HG02571 (cell line): ENCODE results near the gene THBD.
"Not testable (repeated sequence)": the region's sequence is repeated elsewhere in the genome, so short reads cannot be mapped to it uniquely, and the experiment has no call there.

Experiments used
- ATAC-seq: cut with Tn5 transposase; IDR thresholded peaks from one replicate; pipeline ENCODE4 v1.9.1; 2021; ENCODE audit warnings: mild to moderate bottlenecking, moderate library complexity; ENCODE audit not compliant: unreplicated experiment

The THBD gene

DNA sequence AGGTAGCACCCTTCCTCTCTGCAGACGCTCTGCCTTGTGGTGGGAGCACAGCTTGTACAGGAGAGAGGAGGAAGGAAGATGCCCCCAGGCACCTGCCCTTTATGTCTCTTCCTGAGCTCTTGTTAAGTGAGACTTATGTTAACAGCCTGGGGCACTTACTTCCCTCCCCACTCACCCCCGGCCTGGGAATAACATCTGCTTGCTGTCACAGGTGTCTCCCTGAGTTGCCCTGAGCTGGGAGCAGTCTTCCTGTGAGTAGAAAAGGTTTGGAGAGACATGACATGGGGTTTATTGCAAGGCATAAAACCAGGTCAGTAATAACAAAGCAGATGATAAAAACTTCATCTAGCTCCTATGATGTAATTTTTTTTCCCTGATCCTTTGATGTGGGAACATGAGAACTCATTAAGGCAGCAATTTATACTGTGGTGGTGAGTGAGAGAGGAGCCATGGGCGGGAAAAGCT is 12.4 kb downstream of the THBD start:
- no peak for ATAC-seq

DNA sequence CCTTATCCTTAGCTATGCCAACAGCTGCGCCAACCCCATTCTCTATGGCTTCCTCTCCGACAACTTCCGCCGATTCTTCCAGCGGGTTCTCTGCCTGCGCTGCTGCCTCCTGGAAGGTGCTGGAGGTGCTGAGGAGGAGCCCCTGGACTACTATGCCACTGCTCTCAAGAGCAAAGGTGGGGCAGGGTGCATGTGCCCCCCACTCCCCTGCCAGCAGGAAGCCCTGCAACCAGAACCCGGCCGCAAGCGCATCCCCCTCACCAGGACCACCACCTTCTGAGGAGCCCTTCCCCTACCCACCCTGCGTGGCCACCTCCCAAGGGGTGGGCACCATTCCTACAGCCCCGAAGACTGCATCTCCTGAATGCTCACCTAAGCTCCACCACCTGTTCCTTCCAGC is 13.1 kb downstream of the THBD start:
- no peak for ATAC-seq

DNA sequence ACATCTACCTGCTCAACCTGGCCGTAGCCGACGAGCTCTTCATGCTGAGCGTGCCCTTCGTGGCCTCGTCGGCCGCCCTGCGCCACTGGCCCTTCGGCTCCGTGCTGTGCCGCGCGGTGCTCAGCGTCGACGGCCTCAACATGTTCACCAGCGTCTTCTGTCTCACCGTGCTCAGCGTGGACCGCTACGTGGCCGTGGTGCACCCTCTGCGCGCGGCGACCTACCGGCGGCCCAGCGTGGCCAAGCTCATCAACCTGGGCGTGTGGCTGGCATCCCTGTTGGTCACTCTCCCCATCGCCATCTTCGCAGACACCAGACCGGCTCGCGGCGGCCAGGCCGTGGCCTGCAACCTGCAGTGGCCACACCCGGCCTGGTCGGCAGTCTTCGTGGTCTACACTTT is 13.7 kb downstream of the THBD start:
- ATAC-seq: no peak

DNA sequence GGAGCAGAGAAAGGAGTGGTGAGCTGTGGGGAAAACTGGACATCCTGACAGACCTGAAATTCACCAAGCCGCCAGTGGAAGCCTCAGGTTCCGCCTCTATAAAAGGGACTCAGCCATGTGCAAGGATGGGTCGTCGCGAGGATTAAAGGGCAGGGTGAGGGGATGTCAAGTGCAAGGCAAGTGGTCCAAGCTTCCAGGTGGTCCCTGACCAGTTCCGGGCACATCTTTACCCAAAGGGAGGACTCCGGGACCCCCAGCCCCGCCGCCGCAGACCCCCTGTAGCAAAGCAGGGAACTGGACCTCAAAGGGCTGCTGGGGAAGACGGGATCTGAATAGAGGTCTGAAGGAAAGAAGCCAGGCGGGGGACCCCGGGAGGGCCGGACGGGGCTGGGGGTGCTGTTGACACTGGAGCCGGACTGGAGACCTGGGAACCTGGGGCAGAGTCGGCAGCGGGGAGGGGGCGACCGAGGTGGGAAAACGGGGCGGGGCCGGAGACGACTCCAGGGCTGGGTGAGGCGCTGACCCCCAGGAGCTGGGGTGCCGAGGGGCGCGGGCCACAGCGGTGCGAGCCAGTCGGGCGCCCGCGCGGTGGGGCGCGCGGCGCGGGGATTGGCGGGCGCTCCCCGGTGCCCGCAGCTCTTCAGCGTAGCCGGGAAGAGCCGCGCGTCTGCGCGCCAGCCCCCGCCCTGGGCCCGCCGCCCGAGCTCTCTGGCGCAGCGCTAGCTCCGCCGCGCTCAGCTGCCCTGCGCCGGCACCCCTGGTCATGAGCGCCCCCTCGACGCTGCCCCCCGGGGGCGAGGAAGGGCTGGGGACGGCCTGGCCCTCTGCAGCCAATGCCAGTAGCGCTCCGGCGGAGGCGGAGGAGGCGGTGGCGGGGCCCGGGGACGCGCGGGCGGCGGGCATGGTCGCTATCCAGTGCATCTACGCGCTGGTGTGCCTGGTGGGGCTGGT is 14.5 kb downstream of the THBD start, which contains the start of gene SSTR4:
SSTR4 (plus strand) TSS at position 592 of the 951 bp plus-strand sequence; CDS start at position 764, 172 bp downstream.
- ATAC-seq: no peak

DNA sequence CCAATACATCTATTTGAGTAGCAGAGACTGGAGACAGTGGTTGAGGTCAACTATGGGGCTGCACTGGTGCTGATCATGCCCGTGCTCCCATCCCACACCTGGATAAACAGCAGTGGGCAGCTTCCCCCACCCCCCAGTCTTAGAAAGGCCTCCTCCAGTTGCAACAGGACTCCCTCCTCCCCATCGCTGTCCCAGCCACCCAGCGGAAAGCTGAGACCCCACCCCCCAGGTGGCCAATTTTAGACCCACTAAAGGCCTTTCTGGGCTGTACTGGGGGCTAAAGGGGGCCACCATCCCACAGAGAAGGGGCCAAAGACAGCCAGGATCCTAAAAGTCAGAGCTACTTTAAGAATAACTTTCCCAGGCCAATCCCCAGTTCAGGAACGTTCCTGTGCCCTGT is 15.6 kb downstream of the THBD start:
- no peak for ATAC-seq

DNA sequence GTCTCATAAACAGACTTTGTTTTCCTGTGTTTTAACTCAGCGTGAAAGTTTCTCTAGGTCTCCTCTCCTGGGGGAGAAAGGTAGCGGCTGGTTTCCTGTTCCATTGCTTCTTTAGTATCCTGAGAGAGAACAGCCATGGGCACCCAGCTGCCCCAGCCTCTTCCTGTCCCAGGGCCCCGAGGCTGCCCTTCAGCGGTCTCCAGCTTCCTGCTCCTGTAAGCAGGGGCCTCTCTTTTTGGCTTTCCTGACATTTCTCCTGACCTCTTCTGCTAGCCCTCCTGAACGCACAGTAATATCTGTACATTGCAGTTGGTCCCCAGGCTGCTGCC is 16.8 kb downstream of the THBD start:
- no peak for ATAC-seq

DNA sequence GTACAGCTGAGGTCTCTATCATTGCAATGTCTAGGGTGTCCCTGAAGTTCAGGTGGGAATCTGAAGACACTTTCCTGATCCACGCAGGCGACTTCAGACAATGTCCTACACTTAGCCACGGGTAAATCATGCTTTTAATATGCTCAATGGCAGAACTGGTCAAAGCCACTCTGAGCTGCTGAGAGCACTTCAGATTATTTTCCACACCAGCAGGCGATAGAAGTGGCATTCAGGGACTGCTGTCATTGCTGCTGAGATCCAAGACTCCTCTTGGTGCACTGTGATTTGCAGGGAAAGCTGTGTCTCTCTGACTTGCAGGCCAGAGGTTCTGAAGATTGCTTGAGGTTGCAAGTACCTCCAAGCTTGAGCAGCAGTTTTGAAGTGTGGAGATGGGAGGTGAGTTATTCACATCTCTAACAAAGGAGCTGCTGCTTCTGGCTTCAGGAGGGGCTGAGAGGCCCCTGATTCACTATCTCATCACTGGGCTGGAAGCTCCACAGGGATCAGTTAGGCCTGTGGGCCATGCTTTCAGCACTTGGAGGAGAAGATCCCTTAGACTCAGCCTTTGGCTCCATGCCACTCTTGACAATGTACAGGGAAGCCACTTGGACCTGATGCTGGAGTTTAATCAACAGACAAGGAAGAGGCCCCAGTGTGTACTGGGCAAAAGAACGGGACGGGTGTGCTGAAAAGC is 17.3 kb downstream of the THBD start:
- no peak for ATAC-seq

DNA sequence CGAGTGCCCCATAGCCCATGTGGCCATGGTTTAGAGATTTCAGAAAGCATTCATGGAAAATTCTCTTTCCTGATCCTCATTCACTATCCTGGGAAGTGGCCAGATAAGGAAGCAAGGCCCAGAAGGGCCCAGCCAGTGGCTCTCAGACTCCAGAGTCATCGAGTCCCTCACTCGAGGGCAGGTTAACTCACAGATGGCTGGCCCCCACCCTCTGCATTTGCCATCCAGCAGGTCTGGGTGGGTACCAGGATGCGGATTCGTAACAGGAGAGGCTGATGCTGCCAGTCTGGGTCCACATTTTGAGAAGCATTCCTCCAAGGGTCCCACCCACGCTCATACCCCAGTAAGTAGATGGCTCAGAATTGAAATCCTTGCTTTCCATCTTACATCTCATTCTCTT is 18.1 kb downstream of the THBD start:
- ATAC-seq: no peak

DNA sequence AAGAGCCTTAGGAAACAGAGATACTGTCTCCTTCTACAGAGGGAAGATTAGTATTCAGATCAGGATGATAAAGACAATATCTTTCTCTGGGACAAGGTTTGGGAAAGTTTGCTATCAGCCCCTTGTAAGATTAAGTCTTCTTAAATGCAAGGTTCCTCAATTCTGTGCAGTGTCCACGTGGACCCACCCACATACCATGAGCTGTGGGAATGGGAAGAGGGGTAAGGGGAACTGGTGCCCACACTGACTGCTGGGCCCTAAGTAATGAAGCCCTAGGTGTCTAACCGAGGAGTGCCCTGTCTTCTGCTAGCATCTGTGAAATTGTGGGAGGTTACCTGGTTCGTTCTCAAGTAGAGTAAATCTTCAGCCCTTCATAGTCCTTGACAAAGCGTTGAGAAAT is 20.1 kb downstream of the THBD start:
- ATAC-seq: no peak

DNA sequence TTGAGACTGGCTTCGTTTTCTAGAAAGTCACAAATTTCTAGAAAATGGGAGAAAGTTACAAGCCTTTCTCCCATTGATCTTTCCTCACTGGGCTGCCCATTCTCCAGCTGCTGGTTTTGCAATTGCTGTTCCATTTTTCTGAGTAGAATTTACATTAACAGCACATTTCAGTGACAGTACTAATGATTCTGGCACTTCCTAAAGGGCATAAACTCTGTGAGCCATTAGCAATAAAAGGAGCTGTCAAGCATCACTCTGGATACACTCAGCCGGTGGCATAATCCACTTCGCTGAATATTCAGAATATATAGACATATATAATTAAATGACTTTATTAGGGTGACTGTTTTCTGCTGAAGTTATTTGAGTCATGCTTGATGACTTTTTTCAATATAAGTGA is 21.1 kb downstream of the THBD start:
- ATAC-seq: no peak

DNA sequence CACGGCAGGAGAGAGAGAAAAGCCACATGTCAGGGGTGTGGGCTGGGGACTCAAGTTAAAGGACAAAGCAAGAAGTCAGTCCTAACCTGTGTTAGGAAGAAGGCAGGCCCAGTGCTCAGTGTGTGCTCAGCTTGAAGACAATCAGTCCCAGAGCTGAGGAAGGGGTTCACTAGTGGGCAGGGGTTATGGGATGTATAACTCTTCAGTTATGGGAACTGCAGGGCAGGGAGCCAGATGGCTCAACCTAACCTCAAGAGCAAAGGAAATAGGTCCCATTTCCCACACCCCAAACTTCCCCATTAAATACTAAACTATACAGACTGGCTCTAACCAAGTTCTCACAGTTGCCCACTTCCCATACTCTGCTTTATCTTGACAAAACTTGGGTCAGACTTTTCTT is 21.8 kb downstream of the THBD start:
- ATAC-seq: no peak

DNA sequence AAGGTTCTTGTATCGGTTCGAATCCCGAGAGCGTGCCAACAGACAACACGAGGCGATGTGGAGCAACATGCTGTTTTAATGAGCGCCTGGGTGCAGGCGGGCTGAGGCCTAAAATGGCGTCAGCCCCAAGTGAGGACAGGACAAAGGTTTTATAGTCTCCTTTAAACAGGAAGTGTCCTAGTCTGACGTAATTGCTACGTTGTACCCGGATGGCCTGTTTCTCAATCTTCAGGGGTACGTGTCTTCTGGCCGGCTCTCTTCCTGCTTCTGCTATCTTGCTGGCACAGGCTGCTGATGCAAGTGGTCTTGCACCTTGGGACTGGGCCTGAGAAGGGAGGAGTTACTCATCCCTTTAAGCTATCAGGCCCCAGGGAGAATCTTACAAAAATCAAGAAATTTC is 24.0 kb downstream of the THBD start:
- ATAC-seq: not testable (repeated sequence)

DNA sequence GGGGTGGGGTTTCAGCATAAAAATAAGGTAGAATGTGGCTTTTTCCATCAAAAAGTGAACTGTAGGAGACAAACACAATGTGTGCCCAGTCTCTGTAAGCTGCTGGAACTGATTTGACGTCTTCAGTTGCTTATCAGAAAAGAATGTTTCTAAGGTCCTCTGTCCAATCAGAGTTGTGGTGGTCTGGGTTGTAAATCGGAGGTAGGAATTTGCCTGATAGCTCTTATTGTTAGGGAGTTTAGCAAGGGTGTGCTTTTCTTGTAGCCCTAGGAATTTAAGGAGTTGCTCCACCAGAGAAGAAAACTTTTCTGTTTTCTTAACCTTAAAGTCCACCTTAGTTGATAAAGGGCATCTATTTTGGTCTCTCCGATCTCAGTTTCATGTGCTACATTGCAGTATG is 24.8 kb downstream of the THBD start:
- no peak for ATAC-seq

DNA sequence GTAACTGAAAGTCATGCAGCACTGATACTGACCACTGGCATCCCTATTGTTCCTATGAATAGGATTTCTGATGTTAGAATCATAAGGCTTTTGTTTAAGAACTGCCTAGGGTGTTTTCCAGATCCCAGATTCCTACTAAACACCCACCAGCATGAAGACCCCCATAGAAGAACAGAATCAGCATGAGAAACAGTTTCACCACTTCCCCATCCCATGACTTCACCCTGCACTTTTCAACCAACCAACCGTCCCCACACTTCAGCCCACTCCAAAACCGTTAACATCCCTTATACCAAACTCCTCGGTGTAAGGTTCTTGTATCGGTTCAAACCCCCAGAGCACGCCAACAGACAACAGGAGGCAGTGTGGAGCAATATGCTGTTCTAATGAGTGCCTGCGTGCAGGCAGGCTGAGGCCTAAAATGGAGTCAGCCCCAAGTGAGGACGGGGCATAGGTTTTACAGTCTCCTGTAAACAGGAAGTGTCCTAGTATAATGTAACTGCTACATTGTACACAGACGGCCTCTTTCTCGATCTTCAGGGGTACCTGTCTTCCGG is 25.8 kb downstream of the THBD start:
- ATAC-seq: no peak

DNA sequence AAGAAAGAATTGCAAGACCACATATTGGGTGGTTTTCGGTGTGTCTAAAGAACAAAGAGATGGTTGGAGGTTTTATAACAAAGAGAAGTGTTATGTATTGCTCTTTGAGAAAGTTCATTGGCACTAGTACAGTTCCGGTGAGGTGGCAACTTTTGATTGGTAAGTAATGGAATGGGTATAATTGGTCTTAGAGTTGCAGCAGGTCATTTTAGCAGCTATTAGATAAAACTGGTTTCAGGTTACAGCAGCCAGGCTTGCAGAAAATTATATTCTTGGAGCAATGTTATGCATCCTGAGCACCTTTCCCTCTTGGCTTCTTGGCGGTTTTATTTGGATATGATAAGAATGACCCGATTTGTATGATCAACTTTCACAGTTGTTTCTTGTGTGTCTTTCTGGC is 26.6 kb downstream of the THBD start:
- no peak for ATAC-seq

DNA sequence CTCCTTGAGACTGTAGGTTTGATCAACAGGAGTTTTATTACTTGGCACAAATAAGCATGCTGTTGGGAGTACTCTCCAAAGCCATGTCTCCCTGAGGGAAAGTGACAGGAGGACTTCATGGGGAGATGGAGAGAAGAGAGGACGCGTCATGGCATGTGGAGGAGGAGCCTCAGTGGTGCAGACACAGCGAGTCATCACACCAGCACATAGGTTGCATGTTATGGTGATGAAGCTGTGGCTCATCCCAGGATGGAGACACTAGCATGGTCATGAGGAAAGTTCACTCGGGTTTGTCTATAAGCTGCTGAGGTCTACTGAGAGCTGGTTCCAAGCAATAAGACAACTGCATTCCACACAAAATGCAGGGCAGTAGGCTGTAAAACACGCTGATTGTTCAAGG is 27.5 kb downstream of the THBD start:
- no peak for ATAC-seq

DNA sequence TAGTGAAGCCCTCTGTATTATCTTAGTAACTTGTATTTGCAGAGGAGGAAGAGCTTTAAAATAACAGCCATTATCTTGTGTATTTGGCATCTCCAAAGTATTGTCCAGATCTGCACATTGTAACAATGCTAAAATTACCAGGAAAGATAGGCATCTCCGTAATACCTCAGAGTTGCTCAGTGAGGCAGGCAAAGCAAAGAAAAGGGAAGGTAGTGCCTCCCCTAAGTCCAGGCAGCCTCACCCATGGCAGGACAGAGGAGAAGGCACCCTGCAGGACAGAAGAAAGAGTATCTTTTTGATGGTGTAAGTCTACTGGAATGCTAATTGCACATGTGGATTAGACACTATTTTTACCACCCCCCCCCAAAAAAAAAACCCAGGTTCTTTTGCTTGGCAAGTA is 27.9 kb downstream of the THBD start:
- ATAC-seq: no peak

DNA sequence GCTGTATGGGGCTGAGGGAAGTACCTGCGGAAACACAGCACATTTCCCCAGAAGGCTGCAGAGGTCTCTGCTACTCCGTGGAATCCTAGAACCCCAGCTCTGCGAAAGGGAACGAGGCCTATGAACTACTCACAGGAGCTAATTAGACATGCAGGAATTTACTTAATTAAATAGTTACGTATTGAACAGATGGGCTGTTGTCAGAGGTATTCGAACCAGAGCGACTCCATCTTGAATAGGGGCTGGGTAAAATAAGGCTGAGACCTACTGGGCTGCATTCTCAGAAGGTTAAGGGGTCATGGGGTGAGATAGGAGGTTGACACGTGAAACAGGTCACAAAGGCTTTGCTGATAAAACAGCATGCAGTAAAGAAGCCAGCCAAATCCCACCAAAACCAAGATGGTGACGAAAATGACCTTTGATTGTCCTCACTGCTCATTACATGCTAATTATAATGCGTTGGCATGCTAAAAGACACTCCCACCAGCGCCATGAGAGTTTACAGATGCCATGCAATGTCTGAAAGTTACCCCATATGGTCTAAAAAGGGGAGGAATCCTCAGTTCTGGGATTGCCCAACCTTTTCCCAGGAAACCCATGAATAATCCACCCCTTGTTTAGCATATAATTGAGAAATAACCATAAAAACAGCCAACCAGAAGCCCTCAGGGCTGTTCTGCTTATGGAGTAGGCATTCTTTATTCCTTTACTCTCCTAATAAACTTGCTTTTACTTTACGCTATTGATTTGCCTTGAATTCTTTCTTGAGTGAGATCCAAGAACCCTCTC is 29.0 kb downstream of the THBD start:
- no peak for ATAC-seq

DNA sequence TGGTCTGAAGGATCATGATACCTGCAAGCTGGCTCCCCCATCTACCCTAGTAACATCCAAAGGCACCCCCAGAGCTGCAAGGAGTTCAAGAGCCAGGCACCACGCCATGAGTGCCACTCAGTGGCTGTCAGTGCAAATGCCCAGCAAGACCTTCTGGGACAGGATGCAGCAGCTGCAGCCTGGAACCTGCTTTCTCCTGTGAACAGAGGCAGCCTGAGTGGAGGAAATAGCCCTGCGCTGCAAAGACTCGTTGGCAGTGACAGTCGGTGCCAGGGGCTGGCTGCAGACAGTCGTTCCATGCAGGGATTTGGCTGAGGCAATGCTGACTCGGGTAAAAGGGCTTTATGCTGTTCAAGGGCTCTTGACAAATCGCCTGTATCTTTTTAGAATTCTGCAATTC is 30.1 kb downstream of the THBD start:
- ATAC-seq: no peak

DNA sequence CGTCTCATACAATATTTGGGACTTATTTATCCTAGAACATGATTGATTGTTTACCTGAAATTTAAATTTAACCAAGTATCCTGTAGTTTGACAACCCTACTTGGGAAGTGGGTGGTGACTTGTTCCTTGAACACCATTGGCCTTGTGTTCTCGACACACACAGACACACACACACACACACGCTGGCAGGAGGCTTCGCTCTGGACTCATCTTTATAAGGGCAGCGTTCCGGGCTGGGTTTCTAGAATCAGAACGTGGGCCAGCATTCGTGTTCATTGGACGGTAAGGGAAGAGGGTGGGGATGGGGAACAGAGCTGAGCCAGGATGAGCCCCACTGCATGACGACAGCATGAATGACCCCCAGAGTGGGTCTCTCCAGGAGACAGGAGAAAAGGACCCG is 30.5 kb downstream of the THBD start:
- ATAC-seq: no peak

DNA sequence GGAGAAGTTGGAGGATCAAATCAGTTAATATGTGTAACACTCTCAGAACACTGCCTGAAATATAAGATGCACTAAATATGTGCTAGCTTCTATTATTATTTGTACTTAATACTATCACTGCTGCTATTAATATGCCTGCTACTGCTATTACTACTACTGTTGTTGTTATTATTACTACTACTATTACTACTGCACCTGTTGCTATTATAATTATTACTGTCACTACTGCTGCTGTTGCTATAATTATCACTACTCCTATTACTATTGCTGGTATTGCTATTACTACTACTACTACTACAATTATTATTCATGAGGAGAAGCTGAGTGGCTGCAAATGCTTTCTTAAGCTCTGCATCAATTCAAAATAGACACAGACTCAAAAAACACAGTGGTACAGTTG is 31.0 kb downstream of the THBD start:
- ATAC-seq: no peak
